HG03097 (cell line): ENCODE results near the gene PSEN1.

Source experiments
- ATAC-seq: cut with Tn5 transposase; IDR thresholded peaks from one replicate; pipeline ENCODE4 v1.9.1; 2021; ENCODE audit not compliant: unreplicated experiment, low FRiP score

The PSEN1 gene

DNA sequence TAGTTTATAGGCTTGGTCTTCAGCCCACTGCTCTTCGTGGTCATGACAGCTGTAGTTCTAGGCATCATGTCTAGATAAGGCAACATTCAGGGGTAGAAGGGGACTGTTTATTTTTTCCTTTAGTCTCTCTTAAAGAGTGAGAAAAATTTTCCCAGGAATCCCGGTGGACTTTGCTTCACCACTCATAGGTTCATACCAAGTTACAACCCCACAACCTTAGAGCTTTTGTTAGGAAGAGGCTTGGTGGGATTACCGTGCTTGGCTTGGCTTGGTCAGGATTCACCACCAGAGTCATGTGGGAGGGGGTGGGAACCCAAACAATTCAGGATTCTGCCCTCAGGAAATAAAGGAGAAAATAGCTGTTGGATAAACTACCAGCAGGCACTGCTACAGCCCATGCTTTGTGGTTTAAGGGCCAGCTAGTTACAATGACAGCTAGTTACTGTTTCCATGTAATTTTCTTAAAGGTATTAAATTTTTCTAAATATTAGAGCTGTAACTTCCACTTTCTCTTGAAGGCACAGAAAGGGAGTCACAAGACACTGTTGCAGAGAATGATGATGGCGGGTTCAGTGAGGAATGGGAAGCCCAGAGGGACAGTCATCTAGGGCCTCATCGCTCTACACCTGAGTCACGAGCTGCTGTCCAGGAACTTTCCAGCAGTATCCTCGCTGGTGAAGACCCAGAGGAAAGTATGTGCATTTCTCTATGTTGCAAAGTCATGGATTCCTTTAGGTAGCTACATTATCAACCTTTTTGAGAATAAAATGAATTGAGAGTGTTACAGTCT lies 75.1 kb downstream of the PSEN1 start:
- ATAC-seq, result no peak

DNA sequence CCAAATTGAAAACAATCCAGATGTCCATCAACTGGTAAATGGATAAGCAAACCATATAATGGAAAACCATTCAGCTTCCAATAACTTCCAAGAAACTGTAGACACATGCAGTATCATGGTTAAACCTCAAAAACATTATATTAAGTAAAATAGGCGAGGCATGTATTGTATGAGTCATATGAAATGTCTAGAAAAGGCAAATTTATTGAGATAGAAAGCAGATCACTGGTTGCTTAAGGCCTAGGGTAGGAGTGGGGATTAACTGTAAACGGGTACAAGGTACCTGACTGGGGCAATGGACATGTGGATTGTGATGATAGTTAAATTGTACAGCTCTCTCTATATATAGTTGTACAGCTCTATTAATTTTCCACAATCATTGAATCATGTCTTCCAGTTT lies 79.7 kb downstream of the PSEN1 start:
- no peak for ATAC-seq

DNA sequence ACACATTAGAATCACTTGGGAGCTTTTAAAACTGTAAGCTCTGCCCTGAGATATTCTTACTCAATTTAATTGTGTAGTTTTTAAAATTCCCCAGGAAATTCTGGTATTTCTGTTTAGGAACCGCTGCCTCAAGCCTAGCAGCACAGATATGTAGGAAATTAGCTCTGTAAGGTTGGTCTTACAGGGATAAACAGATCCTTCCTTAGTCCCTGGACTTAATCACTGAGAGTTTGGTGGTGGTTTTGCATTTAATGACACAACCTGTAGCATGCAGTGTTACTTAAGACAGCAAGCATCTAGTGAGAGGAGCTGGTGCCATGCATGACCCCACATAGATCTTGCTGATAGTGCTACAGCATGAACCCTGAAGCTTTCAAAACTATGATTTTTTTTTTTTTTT lies 81.1 kb downstream of the PSEN1 start:
- no peak for ATAC-seq

DNA sequence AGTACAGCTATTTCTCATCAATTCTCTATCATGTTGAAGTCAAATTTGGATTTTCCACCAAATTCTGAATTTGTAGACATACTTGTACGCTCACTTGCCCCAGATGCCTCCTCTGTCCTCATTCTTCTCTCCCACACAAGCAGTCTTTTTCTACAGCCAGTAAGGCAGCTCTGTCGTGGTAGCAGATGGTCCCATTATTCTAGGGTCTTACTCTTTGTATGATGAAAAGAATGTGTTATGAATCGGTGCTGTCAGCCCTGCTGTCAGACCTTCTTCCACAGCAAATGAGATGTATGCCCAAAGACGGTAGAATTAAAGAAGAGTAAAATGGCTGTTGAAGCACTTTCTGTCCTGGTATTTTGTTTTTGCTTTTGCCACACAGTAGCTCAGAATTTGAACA lies 83.8 kb downstream of the PSEN1 start:
- ATAC-seq, result no peak

DNA sequence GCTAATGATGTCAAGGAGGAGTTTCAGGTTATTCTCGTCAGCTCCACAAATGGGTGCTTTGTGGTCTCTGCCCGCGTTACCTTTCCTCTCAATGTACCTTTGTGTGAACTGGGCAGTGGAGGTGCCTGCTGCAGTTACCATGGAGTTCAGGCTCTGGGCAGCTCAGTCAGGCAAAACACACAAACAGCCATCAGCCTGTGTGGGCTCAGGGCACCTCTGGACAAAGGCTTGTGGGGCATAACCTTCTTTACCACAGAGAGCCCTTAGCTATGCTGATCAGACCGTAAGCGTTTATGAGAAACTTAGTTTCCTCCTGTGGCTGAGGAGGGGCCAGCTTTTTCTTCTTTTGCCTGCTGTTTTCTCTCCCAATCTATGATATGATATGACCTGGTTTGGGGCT lies 84.3 kb downstream of the PSEN1 start:
- ATAC-seq, result no peak

DNA sequence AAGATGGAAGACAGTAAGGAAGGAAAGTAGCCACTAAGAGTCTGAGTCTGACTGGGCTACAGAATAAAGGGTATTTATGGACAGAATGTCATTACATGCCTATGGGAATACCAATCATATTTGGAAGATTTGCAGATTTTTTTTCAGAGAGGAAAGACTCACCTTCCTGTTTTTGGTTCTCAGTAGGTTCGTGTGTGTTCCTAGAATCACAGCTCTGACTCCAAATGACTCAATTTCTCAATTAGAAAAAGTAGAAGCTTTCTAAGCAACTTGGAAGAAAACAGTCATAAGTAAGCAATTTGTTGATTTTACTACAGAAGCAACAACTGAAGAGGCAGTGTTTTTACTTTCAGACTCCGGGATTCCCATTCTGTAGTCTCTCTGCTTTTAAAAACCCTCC lies 85.6 kb downstream of the PSEN1 start:
- ATAC-seq, result no peak

DNA sequence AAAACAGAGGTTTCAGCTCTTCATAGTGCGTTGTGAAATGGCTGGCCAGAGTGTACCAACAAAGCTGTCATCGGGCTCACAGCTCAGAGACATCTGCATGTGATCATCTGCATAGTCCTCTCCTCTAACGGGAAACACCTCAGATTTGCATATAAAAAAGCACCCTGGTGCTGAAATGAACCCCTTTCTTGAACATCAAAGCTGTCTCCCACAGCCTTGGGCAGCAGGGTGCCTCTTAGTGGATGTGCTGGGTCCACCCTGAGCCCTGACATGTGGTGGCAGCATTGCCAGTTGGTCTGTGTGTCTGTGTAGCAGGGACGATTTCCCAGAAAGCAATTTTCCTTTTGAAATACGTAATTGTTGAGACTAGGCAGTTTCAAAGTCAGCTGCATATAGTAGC lies 86.7 kb downstream of the PSEN1 start:
- no peak for ATAC-seq

DNA sequence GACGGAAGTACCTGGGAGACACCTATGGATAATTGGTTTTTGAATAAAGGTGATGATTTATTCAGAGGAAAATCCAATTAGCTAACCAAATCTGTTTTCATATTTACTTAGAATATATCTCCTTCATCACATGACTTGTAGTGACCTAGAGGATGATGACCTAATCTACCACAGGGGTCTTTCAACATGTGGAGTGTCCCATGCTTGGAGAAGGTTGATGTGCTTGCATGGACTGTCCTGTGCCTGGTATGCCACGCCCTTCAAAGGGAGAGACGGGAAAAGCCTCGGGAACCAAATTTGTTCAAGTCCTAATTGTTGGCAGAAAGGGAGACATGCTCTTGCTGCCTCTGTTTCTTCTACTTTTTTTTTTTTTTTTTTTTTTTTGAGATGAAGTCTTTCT lies 89.2 kb downstream of the PSEN1 start:
- no peak for ATAC-seq

DNA sequence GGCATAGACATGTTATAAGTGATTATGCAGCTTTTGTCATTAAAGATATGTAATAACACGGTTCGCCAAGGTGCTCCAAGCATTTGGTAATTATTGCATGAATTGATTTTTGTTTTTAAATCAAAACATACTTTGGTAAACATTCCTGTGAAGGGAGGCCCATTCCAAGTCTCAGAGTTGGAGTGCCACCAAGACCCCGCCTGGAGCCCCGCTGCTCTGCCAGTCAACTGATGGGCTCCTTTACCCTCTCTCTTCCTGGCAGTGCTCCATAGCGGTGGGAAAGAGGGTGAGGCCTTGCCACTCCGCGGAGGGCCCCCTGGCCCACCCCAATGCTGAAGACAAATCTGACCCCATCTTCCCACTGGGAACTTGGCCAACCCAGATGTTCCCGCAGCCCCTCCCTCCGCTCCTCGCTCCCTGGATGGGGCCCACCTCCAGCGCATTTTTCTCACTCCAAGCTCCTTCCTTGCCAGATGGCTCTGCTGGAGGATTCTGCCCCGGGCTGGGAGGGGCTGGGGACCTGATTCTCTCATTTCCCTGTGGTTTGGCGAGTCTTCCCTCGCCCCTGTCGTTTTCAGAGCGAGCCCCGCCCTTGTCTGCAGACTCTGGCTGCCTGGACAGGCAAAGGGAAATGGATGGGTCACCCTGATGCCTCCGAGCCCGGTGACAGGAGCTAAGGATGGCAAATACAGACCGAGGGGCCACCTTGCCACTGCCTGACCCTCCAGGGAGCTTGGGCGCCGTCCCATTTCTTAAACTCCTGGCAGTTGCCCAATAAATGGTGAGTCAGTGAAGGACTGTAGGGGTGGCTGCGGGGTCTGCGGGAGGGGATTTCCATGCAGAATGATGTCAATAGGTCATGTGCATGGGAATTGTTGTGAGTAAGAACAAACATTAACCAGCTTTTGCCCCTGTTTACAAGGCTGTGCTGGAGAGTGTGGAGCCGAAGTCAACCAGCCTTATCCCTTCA lies 91.8 kb downstream of the PSEN1 start:
- no peak for ATAC-seq

DNA sequence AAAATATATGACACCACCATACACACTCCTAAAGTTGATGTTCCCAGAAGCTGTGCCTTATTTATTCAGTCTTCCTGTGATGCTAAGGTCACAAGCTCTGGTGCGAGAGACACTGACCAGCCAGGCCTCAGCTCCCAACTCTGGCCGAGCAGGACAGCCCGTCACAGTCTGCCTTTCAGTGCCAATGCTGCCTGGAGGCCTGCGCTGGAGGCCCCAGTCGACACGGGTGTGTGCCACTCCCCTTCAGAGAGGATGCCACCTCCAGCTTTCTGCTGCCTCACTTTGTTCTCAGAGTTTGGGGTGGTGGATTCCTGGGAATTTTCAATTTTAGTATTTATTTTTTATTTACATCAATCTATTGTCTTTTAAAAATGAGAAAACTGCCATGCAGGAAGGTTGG lies 93.7 kb downstream of the PSEN1 start:
- ATAC-seq, result no peak

DNA sequence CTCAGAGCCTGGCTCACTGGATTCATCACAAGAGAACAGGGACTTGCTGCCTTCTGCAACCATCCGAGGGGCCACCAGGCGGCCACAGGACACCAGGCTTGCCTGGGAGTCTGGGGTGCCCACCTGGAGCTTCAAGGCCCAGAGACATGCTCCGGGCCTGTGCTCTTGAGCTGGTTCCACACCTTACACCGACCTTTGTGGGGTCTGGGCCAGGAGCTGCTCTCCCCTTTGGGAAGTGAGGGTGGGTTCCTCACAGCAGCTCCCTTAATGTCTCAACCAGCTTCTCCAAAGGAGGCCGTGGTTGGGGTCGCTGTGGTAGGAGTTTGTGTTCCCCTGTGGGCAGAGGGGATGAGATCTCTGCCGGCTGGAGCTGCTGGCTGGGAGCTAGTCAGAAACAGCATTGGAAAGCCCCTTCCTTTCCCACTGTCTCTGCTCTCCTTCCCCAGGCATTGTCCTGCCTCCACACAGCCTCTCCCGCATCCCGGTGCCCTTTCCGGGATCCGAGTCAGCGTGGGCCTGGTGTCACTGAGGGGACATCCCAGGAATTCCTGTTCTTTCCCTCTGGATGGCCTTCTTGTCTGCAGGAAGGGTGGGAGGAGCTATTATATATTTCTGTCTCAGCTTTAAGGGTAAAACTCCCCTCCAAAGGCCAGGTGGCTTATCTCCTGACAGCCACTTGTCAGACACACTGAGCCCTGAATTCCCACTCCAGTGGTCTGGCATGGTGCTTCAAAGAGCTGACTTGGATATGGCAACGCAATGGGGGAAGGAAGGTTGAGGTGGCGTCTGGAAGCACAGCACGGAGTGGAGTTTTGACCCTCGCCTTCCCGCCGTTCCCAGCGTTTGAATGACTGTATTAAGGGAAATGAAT lies 95.9 kb downstream of the PSEN1 start:
- ATAC-seq, result no peak

DNA sequence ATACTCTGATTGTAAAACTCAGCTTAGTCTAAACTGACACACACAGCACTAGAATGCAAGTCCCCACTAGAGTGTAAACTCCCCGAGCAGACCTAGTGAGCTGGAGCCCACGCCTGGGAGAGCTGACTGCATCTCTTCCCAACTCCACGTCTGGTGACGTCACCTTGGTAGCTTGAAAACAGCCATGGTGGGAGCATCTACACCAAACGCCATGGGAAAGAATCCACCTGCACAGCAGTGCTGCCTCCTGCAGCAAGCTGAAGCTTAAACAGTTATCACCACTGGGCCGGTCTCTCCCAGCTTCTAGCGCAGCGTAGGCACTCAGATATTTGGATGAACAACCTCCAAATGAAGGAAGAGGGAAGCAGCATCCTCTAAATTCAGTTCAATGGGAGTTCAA lies 96.7 kb downstream of the PSEN1 start:
- ATAC-seq, result no peak

DNA sequence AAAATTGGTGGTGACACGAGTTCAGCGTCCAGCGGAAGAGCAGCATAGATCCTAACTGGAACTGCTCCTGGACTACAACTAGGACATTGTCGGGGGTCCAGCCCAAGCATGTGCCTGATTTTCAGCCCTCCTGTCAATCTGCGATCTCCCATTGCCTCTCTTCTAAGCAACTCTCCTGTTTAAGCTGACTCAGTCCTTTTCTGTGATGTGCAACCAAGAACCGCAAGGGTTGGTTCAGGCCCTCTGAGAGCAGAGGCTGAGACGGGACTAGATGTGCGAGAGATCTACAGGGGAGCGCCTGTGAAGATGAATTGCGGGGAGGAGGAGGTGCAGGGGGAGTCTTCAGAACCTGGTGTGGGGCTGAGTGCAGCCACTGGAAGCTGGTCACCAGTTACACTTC lies 97.3 kb downstream of the PSEN1 start:
- ATAC-seq, result no peak

DNA sequence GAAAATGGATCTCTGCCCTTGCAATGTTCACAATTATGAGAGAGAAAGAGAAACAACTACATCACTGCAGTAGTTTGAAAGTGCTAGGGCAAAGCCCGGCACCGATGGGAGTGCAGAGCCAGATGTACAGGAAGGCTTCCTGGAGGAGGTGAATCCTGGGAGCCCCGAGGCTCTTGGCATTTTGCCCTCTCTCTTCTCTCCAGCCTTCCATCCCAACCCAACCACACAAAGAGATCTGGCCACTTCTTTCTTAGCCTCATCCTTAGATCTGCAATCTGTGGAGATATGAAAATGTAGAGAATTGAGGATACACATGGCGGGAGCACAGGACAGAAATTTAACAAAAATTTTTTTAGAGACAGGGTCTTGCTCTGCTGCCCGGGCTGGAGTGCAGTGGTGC lies 97.7 kb downstream of the PSEN1 start:
- no peak for ATAC-seq

DNA sequence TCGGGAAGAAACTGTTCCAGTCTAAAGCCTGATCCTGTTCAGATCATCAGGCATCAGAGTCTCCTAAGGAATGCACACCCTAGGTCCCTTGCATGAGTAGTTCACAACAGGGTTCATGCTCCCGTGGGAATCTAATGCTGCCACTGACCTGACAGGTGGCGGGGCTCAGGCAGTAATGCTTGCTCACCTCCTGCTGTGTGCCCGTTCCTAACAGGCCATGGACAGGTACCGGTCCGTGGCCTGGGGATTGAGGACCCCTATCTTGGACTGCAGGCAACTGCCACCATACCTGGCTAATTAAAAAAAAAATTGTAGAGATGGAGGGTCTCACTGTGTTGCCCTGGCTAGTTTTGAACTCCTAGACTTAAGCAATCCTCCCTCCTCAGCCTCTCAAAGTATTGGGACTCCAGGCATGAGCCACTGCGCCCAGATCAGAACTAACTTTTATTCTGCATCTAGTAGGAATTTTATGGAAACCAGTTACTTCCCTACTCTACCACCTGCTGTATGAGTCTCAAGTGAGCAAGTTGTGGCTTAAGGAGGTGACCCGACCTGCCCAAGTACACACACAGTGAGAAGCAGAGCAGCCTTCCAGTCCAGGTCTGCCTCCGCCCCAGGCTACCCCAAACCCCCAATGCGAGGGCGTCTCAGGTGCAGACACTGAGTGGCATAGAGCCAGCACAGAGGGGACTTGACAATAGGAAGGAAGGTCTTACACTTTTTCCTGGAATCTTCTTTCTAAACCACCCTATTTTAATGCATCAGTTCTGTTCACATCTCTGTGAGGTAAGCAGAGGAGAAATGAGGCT lies 98.5 kb downstream of the PSEN1 start:
- no peak for ATAC-seq

DNA sequence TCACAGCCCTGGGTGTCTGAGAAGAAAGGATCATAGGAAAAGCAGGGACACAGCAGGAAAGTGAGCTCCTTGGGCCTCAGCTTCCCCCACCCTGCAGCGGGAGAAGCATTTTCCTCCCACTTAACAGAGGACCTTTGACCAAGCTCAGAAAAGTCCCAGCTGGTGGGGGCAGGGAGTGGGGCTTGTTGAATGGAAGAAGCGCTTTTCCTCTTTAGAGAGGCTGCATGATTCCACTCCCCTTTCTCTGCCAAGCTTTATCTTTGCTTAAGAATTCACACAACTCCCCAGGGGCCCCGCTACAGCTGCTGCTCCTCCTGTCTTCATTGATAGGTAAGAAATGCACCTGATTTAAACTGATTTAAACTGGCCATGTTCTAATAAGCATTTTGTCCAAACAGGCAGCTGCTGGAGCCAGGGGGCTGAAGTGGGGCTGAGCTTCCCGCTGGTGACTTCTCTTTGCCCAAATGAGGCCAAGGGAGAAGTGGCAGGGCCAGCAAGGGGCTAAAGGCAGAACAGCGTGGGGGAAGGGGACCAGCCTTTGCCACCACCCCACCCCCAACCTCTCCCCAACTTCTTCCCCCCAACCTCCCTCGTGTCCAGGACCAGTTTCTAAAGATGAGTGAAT lies 99.3 kb downstream of the PSEN1 start:
- no peak for ATAC-seq

DNA sequence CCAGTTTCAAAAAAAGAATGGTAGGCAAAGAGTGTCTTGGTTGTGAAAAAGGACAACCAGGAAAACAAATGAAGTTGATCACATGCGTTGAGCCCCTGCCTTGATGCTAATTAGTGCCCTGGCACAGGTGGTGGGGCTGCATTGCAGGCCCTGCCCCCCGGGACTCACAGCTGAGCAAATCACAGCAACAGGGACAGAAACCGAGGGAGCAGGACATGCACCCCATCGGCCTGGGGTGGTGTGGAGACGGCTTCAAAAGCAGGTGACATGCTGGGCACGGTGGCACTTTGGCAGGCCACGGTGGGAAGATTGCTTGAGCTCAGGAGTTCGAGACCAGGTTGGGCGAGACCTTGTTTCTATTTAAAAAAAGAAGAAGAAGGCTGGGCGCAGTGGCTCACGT lies 99.8 kb downstream of the PSEN1 start:
- ATAC-seq, result no peak

DNA sequence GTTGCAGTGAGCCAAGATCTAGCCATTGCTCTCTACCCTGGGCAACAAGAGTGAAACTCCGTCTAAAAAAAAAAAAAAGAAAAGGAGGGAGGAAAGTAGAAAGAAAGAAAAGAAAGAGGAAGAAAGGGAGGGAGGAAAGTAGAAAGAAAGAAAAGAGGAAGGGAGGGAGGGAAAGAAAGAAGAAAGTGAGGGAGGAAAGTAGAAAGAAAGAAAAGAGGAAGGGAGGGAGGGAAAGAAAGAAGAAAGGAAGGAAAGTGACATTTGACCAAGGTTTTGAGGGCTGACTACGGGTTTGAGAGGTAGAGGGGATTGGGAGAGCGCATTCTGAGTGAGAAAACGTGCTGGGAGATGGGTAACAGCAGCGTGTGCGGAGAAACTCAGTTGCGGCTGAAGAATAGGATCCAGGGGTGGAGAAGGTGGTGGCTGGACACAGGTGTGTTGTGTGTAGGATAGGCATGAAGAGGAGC lies 100.5 kb downstream of the PSEN1 start:
- no peak for ATAC-seq

DNA sequence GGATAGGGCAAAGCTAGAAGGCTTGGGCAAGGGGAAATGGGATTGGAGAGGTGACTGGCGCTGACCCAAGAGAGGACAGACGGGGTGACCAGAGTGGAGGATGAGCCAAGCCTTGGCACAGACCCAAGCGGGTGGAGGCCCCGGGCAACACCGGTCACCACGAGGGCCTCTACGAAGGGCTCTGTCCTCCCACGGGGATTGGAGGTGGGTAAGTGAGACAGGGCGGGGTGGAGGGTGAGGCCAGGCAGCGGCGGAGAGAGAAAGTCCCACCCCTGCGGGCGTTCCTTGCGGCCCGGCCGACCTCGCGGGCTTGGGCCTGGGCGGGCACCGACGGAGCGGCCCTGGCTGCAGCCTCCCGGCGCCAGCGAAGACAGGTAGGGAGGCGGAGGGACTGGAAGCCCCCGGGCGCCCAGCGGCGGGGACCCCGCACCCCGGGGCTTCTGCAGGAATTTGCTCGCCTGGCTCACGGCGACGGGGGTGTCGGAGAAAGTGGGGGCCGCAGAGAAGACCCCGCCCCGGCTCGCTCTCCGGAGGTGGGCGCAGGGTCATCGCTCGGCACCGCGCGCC lies 101.0 kb downstream of the PSEN1 start, which contains the start of gene PAPLN:
PAPLN (plus strand) TSS at position 288 of the 567 bp plus-strand sequence. CDS start 2,273 bp downstream, outside the sequence.
- no peak for ATAC-seq
